GM06990 (cell line): Measurements from ENCODE around the gene ZNF407.

Source experiments
- DNase-seq: peaks from one replicate; pipeline ENCODE4 v3.0.0-alpha.2; 2011; ENCODE audit not compliant: insufficient read length; ENCODE audit errors: extremely low read depth
- H3K27me3 ChIP-seq: replicated peaks from 2 replicates; pipeline ENCODE4 v1.6.0; 2011; ENCODE audit warnings: low read length; ENCODE audit not compliant: control insufficient read depth, insufficient read depth
- H3K36me3 ChIP-seq: 2 replicates; pipeline ENCODE4 v1.5.1; 2011; ENCODE audit warnings: low read length; ENCODE audit not compliant: control insufficient read depth, insufficient read depth
- H3K4me3 ChIP-seq: replicated peaks from 2 replicates; pipeline ENCODE4 v1.5.1; 2011; ENCODE audit warnings: low read depth, mild to moderate bottlenecking, control low read depth, low read length
- TF ChIP-seq, protein P1 (sequence below): IDR thresholded peaks from 2 replicates; pipeline ENCODE4 v1.5.1; 2011; ENCODE audit warnings: low read length, control low read depth, mild to moderate bottlenecking, inconsistent platforms; ENCODE audit not compliant: insufficient read depth, poor library complexity, severe bottlenecking

Gene ZNF407

DNA sequence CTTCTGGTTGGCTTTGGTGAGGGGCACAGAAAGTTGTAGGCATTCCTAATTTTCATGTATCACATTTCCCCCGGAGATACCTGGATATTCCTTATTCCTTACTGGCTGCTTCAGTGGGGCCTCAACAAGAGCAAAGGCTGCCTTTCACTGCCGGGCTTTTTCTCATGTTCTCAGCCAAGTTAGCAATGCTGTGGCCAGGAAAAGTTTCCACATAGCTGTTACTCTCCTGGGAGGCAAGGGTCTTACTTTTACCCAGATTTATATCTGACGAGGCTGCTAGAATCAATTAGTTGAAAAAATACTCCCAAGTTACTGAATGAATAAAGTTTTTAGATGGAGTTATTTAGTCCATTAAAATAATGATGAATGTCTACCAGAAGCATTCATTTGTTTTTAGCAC is 230.5 kb downstream of the ZNF407 start:
- TF ChIP-seq, protein P1, sequence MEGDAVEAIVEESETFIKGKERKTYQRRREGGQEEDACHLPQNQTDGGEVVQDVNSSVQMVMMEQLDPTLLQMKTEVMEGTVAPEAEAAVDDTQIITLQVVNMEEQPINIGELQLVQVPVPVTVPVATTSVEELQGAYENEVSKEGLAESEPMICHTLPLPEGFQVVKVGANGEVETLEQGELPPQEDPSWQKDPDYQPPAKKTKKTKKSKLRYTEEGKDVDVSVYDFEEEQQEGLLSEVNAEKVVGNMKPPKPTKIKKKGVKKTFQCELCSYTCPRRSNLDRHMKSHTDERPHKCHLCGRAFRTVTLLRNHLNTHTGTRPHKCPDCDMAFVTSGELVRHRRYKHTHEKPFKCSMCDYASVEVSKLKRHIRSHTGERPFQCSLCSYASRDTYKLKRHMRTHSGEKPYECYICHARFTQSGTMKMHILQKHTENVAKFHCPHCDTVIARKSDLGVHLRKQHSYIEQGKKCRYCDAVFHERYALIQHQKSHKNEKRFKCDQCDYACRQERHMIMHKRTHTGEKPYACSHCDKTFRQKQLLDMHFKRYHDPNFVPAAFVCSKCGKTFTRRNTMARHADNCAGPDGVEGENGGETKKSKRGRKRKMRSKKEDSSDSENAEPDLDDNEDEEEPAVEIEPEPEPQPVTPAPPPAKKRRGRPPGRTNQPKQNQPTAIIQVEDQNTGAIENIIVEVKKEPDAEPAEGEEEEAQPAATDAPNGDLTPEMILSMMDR, result no peak
- H3K27me3 ChIP-seq, result no peaks in the 10 kb centered on the region
- H3K36me3 ChIP-seq, result no peaks in the 10 kb centered on the region
- no peak overlapping the region for H3K4me3 ChIP-seq
- no peak for DNase-seq

DNA sequence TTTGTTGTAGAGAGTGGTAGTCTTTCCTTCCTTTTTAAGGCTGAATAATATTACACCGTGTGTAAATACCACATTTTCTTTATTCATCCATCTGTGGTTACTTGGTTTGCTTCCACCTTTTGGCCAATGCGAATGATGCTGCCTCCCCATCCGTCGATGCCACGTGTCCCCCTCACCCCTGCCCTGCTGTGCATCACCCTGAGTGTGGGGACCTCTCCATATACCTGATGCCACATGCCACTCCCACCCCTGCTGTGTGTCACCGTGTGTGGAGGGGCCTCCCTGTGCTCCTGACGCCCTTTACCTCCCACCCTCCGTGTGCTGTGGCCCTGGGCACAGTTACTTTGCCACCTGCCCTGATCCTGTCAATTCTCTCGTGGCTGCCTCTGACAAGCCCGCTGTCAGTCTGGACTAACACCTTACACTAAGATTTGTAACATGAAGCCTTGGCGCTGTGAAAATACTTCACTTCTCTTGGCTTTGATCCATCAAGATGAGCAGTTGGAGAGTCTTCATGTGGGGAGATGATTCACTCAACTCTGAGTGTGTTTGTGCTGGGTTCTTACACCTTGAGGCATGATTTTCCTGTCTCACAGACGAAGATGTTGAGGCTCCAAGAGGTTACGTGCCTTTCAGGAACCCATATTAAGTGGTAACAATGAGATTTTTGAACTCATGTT is 234.0 kb downstream of the ZNF407 start:
- H3K27me3 ChIP-seq, result no peaks in the 10 kb centered on the region
- no peak overlapping the region for H3K4me3 ChIP-seq
- no peak for DNase-seq
- H3K36me3 ChIP-seq, result no peaks in the 10 kb centered on the region
- TF ChIP-seq, protein P1, result no peak

- TF ChIP-seq, protein P1, result no peak
- Histone ChIP-seq H3K4me3 (no peak overlapping the region), H3K27me3 (no peaks in the 10 kb centered on the region), H3K36me3 (no peaks in the 10 kb centered on the region)
- no peak for DNase-seq
These were observed 234.7 kb downstream of the ZNF407 start for GRCh38 chr18:74832381-74832780.

GRCh38 chr18:74832999-74833398 is 235.3 kb downstream of the ZNF407 start:
- Histone ChIP-seq H3K36me3 (no peaks in the 10 kb centered on the region), H3K4me3 (no peak overlapping the region), H3K27me3 (no peaks in the 10 kb centered on the region)
- TF ChIP-seq, protein P1, result no peak
- no peak for DNase-seq

- Histone ChIP-seq H3K36me3 (no peaks in the 10 kb centered on the region), H3K27me3 (no peaks in the 10 kb centered on the region), H3K4me3 (no peak overlapping the region)
- TF ChIP-seq, protein P1, result no peak
- no peak for DNase-seq
These were observed 237.0 kb downstream of the ZNF407 start for GRCh38 chr18:74834424-74835309.
